AG04450 (cell line): Measurements from ENCODE around the gene ACACB. TPM values are rescaled to one million over a fixed set of nuclear protein-coding genes. Genes with fewer than 3 reads are reported as not detected.

Experiments used
- CTCF ChIA-PET: fragments of 300-600, 350-600 bp; formaldehyde crosslinking; extraction: SDS; loops from one replicate; lab custom pipeline; 2022; ENCODE audit warnings: antibody characterized with exemption, inconsistent platforms; lab: Charles Lee
- POLR2A ChIA-PET: fragments of 350-600 bp; formaldehyde crosslinking; extraction: SDS; loops from one replicate; lab custom pipeline; 2021; ENCODE audit warnings: antibody characterized with exemption, inconsistent platforms; lab: Yijun Ruan, JAX
- DNase-seq: peaks from one replicate; pipeline ENCODE4 v3.0.0-alpha.2; 2011; ENCODE audit warnings: low read depth, low spot score
- H3K27ac ChIP-seq: one replicate; pipeline ENCODE4 v1.5.1; 2012; ENCODE audit warnings: low read depth, low read length, control low read depth
- H3K27me3 ChIP-seq: one replicate; pipeline ENCODE4 v1.6.0; 2012; ENCODE audit warnings: low read length; ENCODE audit not compliant: control insufficient read depth, insufficient read depth
- H3K4me3 ChIP-seq: 2 replicates; pipeline ENCODE4 v1.5.1; 2011; ENCODE audit warnings: mild to moderate bottlenecking, low read depth, low read length, control low read depth
- H3K9me3 ChIP-seq: 2 replicates; pipeline ENCODE4 v1.5.1; 2012; ENCODE audit warnings: low read length; ENCODE audit not compliant: control insufficient read depth, insufficient read depth
- polyA plus RNA-seq: library from polyadenylated mRNA; depleted of rRNA; stranded (reverse); fragments of >200 nt; gene quantifications from 2 replicates; pipeline ENCODE4 v1.2.3, GENCODE V29; 2011
- TF ChIP-seq, protein P1 (sequence below): IDR thresholded peaks from 2 replicates; pipeline ENCODE4 v1.5.1; 2011; ENCODE audit warnings: low read depth, low read length, control low read depth, inconsistent platforms

Gene ACACB
- polyA plus RNA-seq, 1 experiment: 3.2 TPM

DNA sequence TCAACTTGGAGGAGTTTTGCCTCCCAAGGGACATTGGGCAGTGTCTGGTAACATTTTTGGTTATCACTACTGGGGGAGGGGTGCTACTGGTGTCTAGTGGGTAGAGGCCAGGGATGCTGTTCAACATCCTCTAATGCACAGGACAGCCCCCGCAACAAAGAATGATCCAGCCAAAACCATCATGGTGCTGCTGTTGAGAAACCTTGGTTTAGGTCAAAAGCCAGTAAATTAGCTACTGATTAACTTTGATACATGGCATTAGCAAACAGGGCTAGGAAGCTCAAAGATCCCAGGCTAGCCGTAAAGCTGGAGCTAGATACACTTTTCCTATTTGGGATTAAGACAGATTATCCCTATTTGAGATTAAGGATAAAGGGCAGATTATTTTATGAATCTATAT is 32.0 kb upstream of the ACACB start:
- Histone ChIP-seq H3K4me3 (no peak overlapping the region), H3K27me3 (no peaks in the 10 kb centered on the region), H3K9me3 (no peaks in the 10 kb centered on the region; the same call in 1 of the 2 replicates), H3K27ac (no peak overlapping the region)
- DNase-seq: no peak
- POLR2A ChIA-PET: no interaction called here
- CTCF ChIA-PET: no interaction called here
- TF ChIP-seq, protein P1, sequence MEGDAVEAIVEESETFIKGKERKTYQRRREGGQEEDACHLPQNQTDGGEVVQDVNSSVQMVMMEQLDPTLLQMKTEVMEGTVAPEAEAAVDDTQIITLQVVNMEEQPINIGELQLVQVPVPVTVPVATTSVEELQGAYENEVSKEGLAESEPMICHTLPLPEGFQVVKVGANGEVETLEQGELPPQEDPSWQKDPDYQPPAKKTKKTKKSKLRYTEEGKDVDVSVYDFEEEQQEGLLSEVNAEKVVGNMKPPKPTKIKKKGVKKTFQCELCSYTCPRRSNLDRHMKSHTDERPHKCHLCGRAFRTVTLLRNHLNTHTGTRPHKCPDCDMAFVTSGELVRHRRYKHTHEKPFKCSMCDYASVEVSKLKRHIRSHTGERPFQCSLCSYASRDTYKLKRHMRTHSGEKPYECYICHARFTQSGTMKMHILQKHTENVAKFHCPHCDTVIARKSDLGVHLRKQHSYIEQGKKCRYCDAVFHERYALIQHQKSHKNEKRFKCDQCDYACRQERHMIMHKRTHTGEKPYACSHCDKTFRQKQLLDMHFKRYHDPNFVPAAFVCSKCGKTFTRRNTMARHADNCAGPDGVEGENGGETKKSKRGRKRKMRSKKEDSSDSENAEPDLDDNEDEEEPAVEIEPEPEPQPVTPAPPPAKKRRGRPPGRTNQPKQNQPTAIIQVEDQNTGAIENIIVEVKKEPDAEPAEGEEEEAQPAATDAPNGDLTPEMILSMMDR: no peak

DNA sequence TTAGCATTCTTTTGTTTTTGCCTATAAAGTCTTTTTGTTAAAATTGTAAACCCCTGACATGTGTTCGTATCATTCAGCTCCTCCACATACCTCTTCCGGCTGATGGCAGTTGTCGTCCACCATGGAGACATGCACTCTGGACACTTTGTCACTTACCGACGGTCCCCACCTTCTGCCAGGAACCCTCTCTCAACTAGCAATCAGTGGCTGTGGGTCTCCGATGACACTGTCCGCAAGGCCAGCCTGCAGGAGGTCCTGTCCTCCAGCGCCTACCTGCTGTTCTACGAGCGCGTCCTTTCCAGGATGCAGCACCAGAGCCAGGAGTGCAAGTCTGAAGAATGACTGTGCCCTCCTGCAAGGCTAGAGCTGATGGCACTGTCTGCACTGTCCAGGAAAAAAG is 30.8 kb upstream of the ACACB start:
- Histone ChIP-seq H3K9me3 (no peaks in the 10 kb centered on the region; the same call in 1 of the 2 replicates), H3K4me3 (no peak overlapping the region), H3K27ac (no peak overlapping the region), H3K27me3 (no peaks in the 10 kb centered on the region)
- no peak for DNase-seq
- ChIA-PET POLR2A (no interaction called here), CTCF (interaction anchor here (0.6 kb wide), 1 partner anchor 27 kb away, joined by 4 read pairs; no protein-coding TSS in a partner anchor)
- TF ChIP-seq, protein P1: no peak

DNA sequence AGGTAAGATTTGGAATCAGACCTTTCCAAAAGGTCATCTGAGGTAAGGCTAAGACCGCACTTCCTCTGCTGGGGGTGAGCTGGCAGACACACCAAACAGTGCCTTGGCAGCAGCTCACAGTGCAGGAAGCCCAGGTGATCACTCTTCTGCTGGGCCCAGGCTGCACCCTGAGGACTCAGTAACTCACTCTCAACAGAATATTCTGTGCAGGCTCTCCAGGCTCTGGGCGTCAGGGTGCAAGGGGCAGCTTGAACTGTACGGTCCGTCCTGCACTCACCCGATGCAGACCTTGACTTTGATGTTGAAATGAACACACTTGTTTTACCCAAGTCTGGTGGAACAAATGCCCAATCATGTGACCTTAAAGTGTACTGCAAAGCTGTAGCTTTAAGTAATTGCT is 29.1 kb upstream of the ACACB start:
- ChIA-PET POLR2A (no interaction called here), CTCF (interaction anchor here (0.6 to 1.6 kb wide), 2 partner anchors 24 to 283 kb away, joined by 3 to 5 read pairs; no protein-coding TSS in a partner anchor)
- Histone ChIP-seq H3K27me3 (no peaks in the 10 kb centered on the region), H3K4me3 (no peak overlapping the region), H3K9me3 (no peaks in the 10 kb centered on the region; the same call in 1 of the 2 replicates), H3K27ac (no peak overlapping the region)
- DNase-seq: no peak
- TF ChIP-seq, protein P1: no peak

GRCh38 chr12:109088818-109089217 is 27.6 kb upstream of the ACACB start:
- Histone ChIP-seq H3K4me3 (no peak overlapping the region), H3K27me3 (no peaks in the 10 kb centered on the region), H3K9me3 (no peaks in the 10 kb centered on the region), H3K27ac (peak overlapping the region; percentile 77)
- POLR2A ChIA-PET: no interaction called here
- CTCF ChIA-PET: interaction anchor here (1.0 to 1.5 kb wide), 2 partner anchors 23 to 471 kb away, joined by 3 read pairs; no protein-coding TSS in a partner anchor
- DNase-seq: no peak
- TF ChIP-seq, protein P1: no peak

DNA sequence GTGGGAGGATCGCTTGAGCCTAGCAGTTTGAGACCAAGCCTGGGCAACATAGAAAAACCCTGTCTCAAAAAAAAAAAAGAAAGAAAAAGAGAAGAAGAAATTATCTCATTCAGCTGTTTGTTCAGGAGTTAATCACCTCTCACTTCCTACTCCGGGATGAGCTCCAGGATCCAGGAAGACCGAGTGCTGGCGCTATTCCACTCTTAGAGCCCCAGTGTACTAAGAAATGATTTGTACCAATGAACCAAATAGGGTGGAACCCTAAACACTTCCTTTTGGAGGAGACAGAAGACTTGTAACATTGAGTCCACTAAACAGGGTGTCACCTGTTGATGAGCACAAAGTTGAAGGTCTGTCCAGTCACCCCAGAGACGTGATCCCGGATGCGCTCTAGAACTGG is 26.7 kb upstream of the ACACB start:
- Histone ChIP-seq H3K4me3 (no peak overlapping the region), H3K9me3 (no peaks in the 10 kb centered on the region), H3K27ac (no peak overlapping the region), H3K27me3 (no peaks in the 10 kb centered on the region)
- DNase-seq: no peak
- TF ChIP-seq, protein P1: no peak
- POLR2A ChIA-PET: no interaction called here
- CTCF ChIA-PET: interaction anchor here (0.7 kb wide), 1 partner anchor 525 kb away, joined by 3 read pairs; no protein-coding TSS in a partner anchor
